Retinal pigment epithelial cell (primary cell): ENCODE data around the gene ANXA2R.
"Not testable (repeated sequence)": the region's sequence is repeated elsewhere in the genome, so short reads cannot be mapped to it uniquely, and the experiment has no call there.

Experiments used
- DNase-seq: peaks from one replicate; pipeline ENCODE4 v3.0.0-alpha.2; 2010; ENCODE audit warnings: low read depth
- H3K4me3 ChIP-seq: 2 replicates; pipeline ENCODE4 v1.5.1; 2011; ENCODE audit warnings: mild to moderate bottlenecking, low read length, control low read depth, moderate library complexity
- TF ChIP-seq, protein P1 (sequence below): conservative IDR thresholded peaks from 2 replicates; pipeline ENCODE4 v1.5.1; 2011; ENCODE audit warnings: low read depth, low read length, control low read depth, inconsistent platforms

The ANXA2R gene

DNA sequence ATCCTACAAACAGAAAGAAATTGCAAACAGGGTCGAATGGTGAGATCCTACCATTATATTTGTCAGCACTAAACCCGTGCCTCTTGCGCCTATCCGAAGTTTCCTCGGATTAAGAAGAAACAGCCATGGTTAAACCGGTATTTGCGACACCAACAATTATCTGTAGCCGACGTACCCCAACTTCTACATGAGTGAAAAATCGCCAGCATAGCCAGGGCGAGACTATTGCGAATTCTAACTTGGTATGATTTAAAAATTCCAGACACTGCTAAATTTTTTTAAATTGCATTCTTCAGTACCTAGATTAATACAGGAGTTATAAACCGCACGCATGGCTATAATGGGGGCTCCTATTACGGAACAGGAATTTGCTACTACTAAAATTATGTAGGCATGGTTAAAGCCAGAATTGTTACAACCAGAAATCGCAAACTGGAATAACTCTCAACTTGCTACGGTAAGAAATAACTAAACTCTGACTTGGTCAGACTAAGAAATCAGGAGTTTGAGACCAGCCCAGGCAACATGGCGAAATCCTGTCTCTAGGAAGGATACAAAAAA, 25.3 kb upstream of the ANXA2R start:
- TF ChIP-seq, protein P1, sequence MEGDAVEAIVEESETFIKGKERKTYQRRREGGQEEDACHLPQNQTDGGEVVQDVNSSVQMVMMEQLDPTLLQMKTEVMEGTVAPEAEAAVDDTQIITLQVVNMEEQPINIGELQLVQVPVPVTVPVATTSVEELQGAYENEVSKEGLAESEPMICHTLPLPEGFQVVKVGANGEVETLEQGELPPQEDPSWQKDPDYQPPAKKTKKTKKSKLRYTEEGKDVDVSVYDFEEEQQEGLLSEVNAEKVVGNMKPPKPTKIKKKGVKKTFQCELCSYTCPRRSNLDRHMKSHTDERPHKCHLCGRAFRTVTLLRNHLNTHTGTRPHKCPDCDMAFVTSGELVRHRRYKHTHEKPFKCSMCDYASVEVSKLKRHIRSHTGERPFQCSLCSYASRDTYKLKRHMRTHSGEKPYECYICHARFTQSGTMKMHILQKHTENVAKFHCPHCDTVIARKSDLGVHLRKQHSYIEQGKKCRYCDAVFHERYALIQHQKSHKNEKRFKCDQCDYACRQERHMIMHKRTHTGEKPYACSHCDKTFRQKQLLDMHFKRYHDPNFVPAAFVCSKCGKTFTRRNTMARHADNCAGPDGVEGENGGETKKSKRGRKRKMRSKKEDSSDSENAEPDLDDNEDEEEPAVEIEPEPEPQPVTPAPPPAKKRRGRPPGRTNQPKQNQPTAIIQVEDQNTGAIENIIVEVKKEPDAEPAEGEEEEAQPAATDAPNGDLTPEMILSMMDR, result no peak
- peak overlapping the region; percentile 68 for H3K4me3 ChIP-seq

DNA sequence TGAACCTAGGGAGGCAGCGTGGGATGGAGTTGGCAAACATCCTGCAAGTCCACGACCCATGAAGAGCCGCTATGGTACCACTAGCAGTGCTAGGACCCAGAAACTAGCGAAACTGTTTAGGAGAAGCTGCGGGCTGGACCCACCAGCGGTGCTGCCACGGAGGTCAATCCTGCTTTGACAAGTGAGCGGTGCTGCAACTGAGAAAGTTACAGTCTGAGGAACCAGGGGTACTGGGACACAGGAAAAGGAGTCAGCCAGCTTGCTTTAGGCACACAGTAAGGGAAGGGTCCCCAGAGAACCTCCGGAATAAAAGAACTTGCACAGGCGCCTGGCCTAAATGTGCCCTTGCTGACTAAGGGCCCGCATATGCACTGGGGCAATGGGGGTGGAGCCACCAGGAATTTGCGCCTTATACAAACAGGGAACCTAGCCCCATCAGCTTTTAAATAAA, 23.6 kb upstream of the ANXA2R start:
- no peak for DNase-seq
- no peak overlapping the region for H3K4me3 ChIP-seq
- TF ChIP-seq, protein P1, result no peak

More for the DNA sequence above, 25.3 kb upstream of the ANXA2R start:
- DNase-seq, result no peak

DNA sequence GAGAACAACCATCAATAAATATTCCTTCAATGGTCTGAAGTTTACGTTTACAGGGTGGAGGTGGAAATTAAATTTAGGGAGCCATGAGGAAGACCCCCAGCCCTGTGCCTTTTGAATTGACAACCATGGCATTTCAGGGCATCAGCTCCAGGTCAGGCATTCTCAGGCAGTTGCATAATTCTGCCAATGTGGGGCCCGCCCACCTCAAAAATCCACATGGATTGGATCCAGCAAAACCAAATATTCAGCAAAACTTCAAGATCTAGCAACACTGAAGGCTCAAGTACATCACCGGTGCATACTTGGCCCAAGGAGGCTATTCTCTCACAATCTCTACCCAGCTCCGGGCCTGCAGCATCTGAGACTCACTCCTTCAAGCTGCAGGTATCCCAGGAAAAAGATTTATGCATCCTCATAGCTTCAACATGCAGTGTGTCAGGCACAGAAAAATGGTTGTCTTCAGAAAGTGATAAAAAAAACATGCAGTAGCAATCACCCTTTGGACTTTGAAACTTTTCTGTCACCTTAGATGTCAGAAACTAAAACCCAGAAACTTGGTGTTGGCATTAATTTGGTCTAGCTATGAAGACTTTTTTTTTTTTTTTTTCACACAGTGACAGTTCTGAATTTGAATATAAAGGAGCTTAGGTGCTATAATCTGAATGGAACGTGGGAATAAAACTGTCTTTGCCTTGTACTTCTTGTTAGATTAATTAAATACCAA, 21.4 kb upstream of the ANXA2R start:
- TF ChIP-seq, protein P1, result no peak
- H3K4me3 ChIP-seq, result no peak overlapping the region
- DNase-seq, result no peak

DNA sequence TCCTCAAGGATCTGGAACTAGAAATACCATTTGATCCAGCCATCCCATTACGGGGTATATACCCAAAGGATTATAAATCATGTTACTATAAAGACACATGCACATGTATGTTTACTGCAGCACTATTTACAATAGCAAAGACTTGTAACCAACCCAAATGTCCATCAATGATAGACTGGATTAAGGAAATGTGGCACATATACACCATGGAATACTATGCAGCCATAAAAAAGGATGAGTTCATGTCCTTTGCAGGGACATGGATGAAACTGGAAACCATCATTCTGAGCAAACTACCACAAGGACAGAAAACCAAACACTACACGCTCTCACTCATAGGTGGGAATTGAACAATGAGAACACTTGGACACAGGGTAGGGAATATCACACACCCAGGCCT, 19.9 kb upstream of the ANXA2R start:
- H3K4me3 ChIP-seq, DNase-seq: not testable (repeated sequence)

DNA sequence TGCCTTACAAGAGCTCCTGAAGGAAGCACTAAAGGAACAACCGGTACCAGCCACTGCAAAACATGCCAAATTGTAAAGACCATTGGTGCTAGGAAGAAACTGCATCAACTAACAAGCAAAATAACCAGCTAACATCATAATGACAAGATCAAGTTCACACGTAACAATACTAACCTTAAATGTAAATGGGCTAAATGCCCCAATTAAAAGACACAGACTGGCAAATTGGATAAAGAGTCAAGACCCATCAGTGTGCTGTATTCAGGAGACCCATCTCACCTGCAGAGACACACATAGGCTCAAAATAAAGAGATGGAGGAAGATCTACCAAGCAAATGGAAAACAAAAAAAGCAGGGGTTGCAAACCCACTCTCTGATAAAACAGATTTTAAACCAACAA, 15.0 kb upstream of the ANXA2R start:
- DNase-seq, H3K4me3 ChIP-seq: not testable (repeated sequence)

DNA sequence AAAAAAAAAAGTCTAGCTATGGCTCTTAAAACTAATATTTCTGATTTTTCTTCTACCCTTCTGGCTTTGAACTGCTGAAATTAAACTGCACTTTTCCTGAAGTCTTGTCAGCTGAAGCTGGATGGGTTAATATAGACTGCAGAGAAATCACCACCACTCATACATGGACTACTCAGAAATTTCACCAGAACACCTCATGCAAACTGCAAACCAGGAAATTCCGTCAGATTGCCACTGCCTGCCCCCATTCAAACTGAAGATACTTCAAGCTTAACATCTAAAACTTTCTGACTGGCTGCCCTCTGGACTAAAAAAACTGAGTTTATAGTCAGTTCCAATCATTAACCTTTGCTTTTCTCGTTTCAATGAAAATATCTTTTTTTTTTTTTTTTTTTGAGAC, 11.6 kb upstream of the ANXA2R start:
- TF ChIP-seq, protein P1, result no peak
- H3K4me3 ChIP-seq, result no peak overlapping the region
- no peak for DNase-seq

DNA sequence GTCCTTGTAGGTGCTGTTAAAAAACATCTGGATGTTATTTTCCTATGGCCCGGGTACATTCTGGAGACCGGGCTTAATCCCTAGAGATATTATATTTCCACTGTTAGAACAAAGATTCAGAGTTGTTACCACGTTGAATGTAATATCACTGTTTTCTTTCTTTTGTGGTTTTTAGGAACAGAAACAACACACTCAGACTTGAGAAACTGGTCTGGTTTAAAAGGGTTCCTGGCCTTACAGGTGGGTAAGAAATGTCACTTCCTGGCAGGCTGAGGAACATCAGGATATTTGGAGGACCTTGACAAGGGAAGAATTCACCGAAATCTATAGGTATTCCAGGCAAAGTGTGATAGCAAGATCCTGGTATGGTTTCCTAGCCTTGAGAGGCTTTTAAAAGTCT, 10.3 kb upstream of the ANXA2R start:
- H3K4me3 ChIP-seq, result no peak overlapping the region
- TF ChIP-seq, protein P1, result no peak
- no peak for DNase-seq

DNA sequence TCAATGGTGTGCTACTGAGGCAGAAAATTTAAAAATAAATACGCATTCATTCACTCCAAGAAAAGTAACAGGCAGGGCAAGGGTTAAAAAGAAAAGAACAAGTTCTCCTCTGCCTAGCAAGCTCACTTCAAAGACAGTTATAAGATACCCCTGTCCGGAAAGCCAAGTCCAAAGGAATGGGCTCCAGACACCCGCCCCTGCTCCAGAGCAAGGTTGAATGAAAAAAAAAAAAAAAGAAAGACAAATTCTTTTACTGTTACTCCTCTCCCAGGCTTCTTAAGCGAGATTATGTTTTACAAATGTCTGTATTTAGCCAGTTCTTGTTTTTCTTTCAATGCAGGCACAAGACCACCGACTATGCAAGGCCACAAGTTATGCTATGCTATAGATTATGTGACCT, 9.1 kb upstream of the ANXA2R start:
- no peak for DNase-seq
- H3K4me3 ChIP-seq, result no peak overlapping the region
- TF ChIP-seq, protein P1, result no peak
